ENCODE results near the gene CRELD1. TPM values are rescaled to one million over a fixed set of nuclear protein-coding genes. Genes with fewer than 3 reads are reported as not detected.
A peak's percentile ranks its signal among the peaks of the same experiment; 100 is the strongest.

Gene CRELD1
- total RNA-seq (24.6 TPM), polyA plus RNA-seq (10 to 100 TPM; 20.5 to 26.5 (median 23.9) TPM)

DNA sequence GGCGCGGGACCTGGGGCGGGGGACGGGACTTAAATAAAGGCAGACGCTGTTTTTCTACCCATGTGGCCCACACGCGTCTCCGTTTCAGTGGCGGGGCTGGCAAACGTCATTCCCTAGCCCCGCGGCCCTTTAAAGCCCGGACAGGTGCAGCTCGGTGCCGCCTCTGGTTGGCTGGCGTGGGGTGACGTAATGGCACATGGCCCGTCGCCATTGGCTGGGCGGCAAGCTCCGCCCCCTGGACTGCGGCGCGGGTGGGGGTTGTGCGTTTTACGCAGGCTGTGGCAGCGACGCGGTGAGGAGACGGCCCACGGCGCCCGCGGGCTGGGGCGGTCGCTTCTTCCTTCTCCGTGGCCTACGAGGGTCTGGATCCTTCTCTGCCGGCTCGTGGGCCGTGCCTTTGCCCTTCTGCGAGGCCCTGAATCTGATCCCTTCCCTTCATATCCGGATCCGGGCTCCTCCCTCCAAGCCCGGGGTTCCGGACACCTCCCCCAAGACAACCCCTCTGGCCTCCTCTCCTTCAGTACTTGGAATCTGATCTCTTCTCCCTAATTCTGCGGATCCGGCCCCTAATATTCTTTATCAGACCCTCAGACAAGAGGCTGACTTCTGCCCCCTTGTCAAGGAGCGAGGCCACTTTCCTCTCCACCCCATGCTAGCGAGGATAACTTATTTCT lies at the start of gene CRELD1:
Gene CRELD1 (plus strand): TSS at position 274 of the 674 bp plus-strand sequence. CDS start 605 bp downstream, outside the sequence.
- DNase-seq (peak; percentile 95 to 98 (median 97)), ATAC-seq (ENCODE audit: low read depth in 2 of 2) (peak; percentile 83 to 86)
- Histone ChIP-seq H3K4me1 (ENCODE audit: control insufficient read depth, insufficient read depth, low read length, poor library complexity, severe bottlenecking) (peaks cover 36% of the 10 kb centered on the region), H3K27ac (ENCODE audit: insufficient read depth, low read length, poor library complexity, severe bottlenecking) (peak within 1 kb of the TSS; percentile 98), H3K36me3 (ENCODE audit: control insufficient read depth, insufficient read depth, low read length) (peaks cover 12% of the 10 kb centered on the region), H3K9me3 (ENCODE audit: control insufficient read depth in 2 of 2, low read length in 2 of 2) (no peaks in the 10 kb centered on the region), H3K4me3 (ENCODE audit: low read depth, low read length) (peak within 1 kb of the TSS; percentile 89), H3K27me3 (ENCODE audit: control insufficient read depth, insufficient read depth, low read length) (no peaks in the 10 kb centered on the region)
- Mint-ChIP-seq H3K27ac (peak within 1 kb of the TSS; percentile 98 to 100 (median 100)), H3K4me3 (peak within 1 kb of the TSS; percentile 92 to 100 (median 98)), H3K4me1 (peaks cover 12 to 49% (median 31%) of the 10 kb centered on the region in 4 donors), H3K9me3 (no peaks in the 10 kb centered on the region), H3K27me3 (no peaks in the 10 kb centered on the region), H3K36me3 (peaks cover 13% of the 10 kb centered on the region)

DNA sequence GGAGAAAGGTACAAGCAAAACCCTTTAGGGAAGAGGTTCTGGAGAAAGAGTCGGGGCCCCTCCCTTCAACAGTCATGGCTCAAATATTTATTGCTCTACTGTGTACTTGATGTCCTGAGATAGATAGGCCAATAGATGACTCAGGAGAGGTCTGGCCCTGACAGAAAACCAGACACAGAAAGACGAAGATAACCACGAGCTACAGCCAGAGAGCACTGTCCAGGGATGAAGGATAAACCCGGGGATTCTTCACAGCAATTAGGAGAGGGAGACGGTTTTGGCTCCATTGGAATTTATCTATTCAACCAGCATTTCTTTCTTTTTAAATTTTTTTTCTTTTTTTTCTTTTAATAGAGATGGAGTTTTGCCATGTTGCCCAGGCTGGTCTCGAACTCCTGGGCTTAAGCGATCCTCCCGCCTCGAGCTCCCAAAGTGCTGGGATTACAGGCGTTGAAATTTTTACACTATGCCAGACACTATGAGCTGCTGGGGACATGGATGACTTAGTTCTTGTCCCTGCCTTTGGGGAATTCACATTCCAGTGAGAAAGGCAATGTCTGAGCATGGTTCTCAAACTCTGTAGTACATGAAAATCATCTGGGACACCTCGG lies 49.0 kb upstream of the CRELD1 start:
- Histone ChIP-seq H3K36me3 (ENCODE audit: control insufficient read depth, insufficient read depth, low read length) (no peaks in the 10 kb centered on the region), H3K27ac (ENCODE audit: insufficient read depth, low read length, poor library complexity, severe bottlenecking) (no peak overlapping the region), H3K27me3 (ENCODE audit: control insufficient read depth, insufficient read depth, low read length) (no peaks in the 10 kb centered on the region), H3K4me3 (ENCODE audit: low read depth, low read length) (no peak overlapping the region), H3K9me3 (ENCODE audit: control insufficient read depth in 2 of 2, low read length in 2 of 2) (no peaks in the 10 kb centered on the region), H3K4me1 (ENCODE audit: control insufficient read depth, insufficient read depth, low read length, poor library complexity, severe bottlenecking) (no peaks in the 10 kb centered on the region)
- Mint-ChIP-seq H3K27me3 (peaks cover 5% of the 10 kb centered on the region), H3K36me3 (no peaks in the 10 kb centered on the region), H3K9me3 (no peaks in the 10 kb centered on the region), H3K27ac (no peak overlapping the region), H3K4me1 (peaks cover 0 to 5% (median under 1%) of the 10 kb centered on the region in 4 donors), H3K4me3 (no peak overlapping the region)
- DNase-seq, result no peak
- no peak for ATAC-seq (ENCODE audit: low read depth in 2 of 2)

- Histone ChIP-seq H3K36me3 (ENCODE audit: control insufficient read depth, insufficient read depth, low read length) (no peaks in the 10 kb centered on the region), H3K27ac (ENCODE audit: insufficient read depth, low read length, poor library complexity, severe bottlenecking) (no peak overlapping the region), H3K27me3 (ENCODE audit: control insufficient read depth, insufficient read depth, low read length) (no peaks in the 10 kb centered on the region), H3K4me3 (ENCODE audit: low read depth, low read length) (no peak overlapping the region), H3K4me1 (ENCODE audit: control insufficient read depth, insufficient read depth, low read length, poor library complexity, severe bottlenecking) (peaks cover 15% of the 10 kb centered on the region), H3K9me3 (ENCODE audit: control insufficient read depth in 2 of 2, low read length in 2 of 2) (no peaks in the 10 kb centered on the region)
- Mint-ChIP-seq H3K27ac (no peak overlapping the region), H3K4me1 (peaks cover 0 to 16% (median 8%) of the 10 kb centered on the region in 4 donors), H3K9me3 (no peaks in the 10 kb centered on the region), H3K36me3 (no peaks in the 10 kb centered on the region), H3K27me3 (peaks cover 5% of the 10 kb centered on the region), H3K4me3 (no peak overlapping the region)
- no peak for ATAC-seq (ENCODE audit: low read depth in 2 of 2)
- no peak for DNase-seq
These were observed 47.3 kb upstream of the CRELD1 start for GRCh38 chr3:9886328-9886727.

DNA sequence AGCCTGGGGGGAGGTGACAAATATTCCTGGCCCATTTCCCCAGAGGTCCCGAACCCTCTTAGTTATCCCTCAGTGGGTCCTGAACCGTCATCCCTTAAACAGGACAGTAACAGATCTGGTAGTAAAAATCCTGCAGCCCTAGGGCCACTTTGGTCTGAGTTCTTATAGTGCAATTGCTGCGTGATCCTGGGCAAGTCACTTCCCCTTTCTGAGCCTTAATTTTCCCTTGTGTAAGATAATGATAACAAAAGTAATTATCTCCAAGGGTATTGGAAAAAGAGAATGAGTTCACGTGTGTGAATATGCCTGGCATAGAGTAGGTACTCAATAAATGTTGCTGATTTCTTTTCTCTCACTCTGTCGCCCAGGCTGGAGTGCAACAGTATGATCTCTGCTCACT lies 46.2 kb upstream of the CRELD1 start:
- ATAC-seq (ENCODE audit: low read depth in 2 of 2), result no peak
- no peaks in the 10 kb centered on the region for H3K9me3 Mint-ChIP-seq
- no peak overlapping the region for H3K27ac ChIP-seq (ENCODE audit: insufficient read depth, low read length, poor library complexity, severe bottlenecking)

DNA sequence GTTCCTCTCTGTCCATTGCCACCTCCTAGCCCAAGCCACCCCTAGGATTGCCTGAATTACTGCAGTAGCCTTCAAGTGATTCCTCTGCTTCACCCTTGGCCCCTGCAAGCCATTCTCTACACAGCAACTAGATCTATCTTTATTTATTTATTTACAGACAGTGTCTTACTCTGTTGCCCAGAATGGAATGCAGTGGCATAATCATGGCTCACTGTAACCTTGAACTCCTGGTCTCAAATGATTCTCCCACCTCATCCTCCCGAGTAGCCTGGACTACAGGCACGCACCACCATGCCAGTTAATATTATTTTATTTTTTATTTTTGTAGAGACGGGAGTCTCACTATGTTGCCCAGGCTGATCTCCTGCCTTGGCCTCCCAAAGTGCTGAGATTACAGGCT lies 45.1 kb upstream of the CRELD1 start:
- Histone ChIP-seq H3K27me3 (ENCODE audit: control insufficient read depth, insufficient read depth, low read length) (no peaks in the 10 kb centered on the region), H3K4me3 (ENCODE audit: low read depth, low read length) (no peak overlapping the region), H3K36me3 (ENCODE audit: control insufficient read depth, insufficient read depth, low read length) (peaks cover 12% of the 10 kb centered on the region), H3K4me1 (ENCODE audit: control insufficient read depth, insufficient read depth, low read length, poor library complexity, severe bottlenecking) (peaks cover 22% of the 10 kb centered on the region), H3K27ac (ENCODE audit: insufficient read depth, low read length, poor library complexity, severe bottlenecking) (no peak overlapping the region), H3K9me3 (ENCODE audit: control insufficient read depth in 2 of 2, low read length in 2 of 2) (no peaks in the 10 kb centered on the region)
- Mint-ChIP-seq H3K27me3 (no peaks in the 10 kb centered on the region), H3K9me3 (no peaks in the 10 kb centered on the region), H3K4me1 (peaks cover 12 to 32% (median 24%) of the 10 kb centered on the region in 4 donors), H3K27ac (no peak overlapping the region), H3K36me3 (peaks cover 12% of the 10 kb centered on the region), H3K4me3 (peak overlapping the region in 2 of 4 donors; percentile 27 to 90)
- DNase-seq, result no peak
- no peak for ATAC-seq (ENCODE audit: low read depth in 2 of 2)

More for the DNA sequence above, 46.2 kb upstream of the CRELD1 start:
- no peak overlapping the region for H3K4me3 ChIP-seq (ENCODE audit: low read depth, low read length)
- H3K27ac Mint-ChIP-seq, result no peak overlapping the region
- H3K4me1 ChIP-seq (ENCODE audit: control insufficient read depth, insufficient read depth, low read length, poor library complexity, severe bottlenecking), result peaks cover 22% of the 10 kb centered on the region
- peaks cover 3 to 24% (median 15%) of the 10 kb centered on the region in 4 donors for H3K4me1 Mint-ChIP-seq
- no peaks in the 10 kb centered on the region for H3K9me3 ChIP-seq (ENCODE audit: control insufficient read depth in 2 of 2, low read length in 2 of 2)
- no peaks in the 10 kb centered on the region for H3K27me3 ChIP-seq (ENCODE audit: control insufficient read depth, insufficient read depth, low read length)
- H3K36me3 Mint-ChIP-seq, result peaks cover 3% of the 10 kb centered on the region
- no peaks in the 10 kb centered on the region for H3K27me3 Mint-ChIP-seq
- DNase-seq, result no peak
- H3K36me3 ChIP-seq (ENCODE audit: control insufficient read depth, insufficient read depth, low read length), result peaks cover 2% of the 10 kb centered on the region
- H3K4me3 Mint-ChIP-seq, result no peak overlapping the region

DNA sequence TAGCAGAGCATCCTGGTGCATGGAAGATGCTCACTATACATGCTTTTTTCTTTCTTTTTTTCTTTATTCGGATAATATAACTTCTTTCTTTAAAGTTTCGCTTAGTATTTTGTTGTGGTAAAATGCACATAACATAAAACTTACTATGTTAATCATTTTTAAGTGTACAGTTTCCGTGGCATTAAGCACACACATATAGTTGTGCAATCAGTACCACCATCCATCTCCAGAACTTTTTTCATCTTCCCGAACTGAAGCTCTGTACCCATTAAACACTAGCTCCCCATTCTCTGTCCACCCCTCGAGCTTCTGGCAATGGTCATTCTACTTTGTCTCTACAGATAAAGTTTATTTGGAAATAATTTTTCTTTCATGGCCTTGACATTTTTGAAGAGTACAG lies 44.2 kb upstream of the CRELD1 start:
- H3K9me3 Mint-ChIP-seq, result no peaks in the 10 kb centered on the region
- H3K9me3 ChIP-seq (ENCODE audit: control insufficient read depth in 2 of 2, low read length in 2 of 2), result no peaks in the 10 kb centered on the region
- H3K36me3 Mint-ChIP-seq, result peaks cover 19% of the 10 kb centered on the region
- H3K4me3 ChIP-seq (ENCODE audit: low read depth, low read length), result no peak overlapping the region
- no peaks in the 10 kb centered on the region for H3K27me3 ChIP-seq (ENCODE audit: control insufficient read depth, insufficient read depth, low read length)
- H3K27ac Mint-ChIP-seq, result peak overlapping the region; percentile 52 to 99 (median 98)
- DNase-seq (no peak), ATAC-seq (ENCODE audit: low read depth in 2 of 2) (no peak)
- peaks cover 19 to 40% (median 30%) of the 10 kb centered on the region in 4 donors for H3K4me1 Mint-ChIP-seq
- no peaks in the 10 kb centered on the region for H3K27me3 Mint-ChIP-seq
- peaks cover 25% of the 10 kb centered on the region for H3K4me1 ChIP-seq (ENCODE audit: control insufficient read depth, insufficient read depth, low read length, poor library complexity, severe bottlenecking)
- H3K36me3 ChIP-seq (ENCODE audit: control insufficient read depth, insufficient read depth, low read length), result peaks cover 14% of the 10 kb centered on the region
- peak overlapping the region in 3 of 4 donors; percentile 2 to 97 (median 90) for H3K4me3 Mint-ChIP-seq
- peak overlapping the region; percentile 99 for H3K27ac ChIP-seq (ENCODE audit: insufficient read depth, low read length, poor library complexity, severe bottlenecking)

DNA sequence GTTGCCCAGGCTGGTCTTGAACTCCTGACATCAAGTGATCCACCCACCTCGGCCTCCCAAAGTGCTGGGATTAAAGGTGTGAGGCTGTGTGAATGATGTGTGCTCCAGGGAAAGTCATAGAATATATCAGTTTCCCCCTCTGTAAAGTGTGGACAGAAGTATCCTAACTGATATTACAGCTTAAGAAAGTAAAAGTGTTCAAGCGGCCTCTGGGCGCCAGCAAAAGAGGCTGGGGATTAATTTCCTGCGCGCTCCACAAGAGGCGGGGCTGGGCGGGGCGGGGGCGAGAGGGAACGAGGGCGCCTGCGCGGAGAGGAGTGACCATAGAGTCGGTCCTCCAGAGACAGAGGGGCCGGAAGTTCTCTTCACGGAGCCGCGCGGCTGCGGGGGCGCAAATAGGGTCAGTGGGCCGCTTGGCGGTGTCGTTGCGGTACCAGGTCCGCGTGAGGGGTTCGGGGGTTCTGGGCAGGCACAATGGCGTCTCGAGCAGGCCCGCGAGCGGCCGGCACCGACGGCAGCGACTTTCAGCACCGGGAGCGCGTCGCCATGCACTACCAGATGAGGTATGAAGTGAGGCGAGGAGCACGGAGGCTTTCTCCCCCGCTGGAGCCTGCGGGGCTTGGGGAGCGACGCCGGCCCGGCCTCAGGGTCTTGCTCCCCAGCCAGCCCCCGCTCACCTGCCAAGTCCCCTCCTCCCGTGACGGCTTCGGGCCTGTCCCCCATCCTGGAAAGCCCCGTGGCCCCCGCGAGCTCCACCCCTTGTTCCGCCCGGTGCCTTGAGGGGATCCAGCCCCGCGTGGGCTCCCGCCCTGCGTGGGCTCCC lies 43.2 kb upstream of the CRELD1 start, which contains the start of gene JAGN1:
Gene JAGN1 (plus strand): TSS at position 362 of the 823 bp plus-strand sequence. CDS start 113 bp downstream, at position 475.
- no peaks in the 10 kb centered on the region for H3K9me3 ChIP-seq (ENCODE audit: control insufficient read depth in 2 of 2, low read length in 2 of 2)
- DNase-seq, result peak; percentile 84 to 94 (median 88)
- H3K27me3 Mint-ChIP-seq, result no peaks in the 10 kb centered on the region
- peaks cover 25% of the 10 kb centered on the region for H3K36me3 Mint-ChIP-seq
- ATAC-seq (ENCODE audit: low read depth in 2 of 2), result peak; percentile 85 to 87
- peak within 1 kb of the TSS; percentile 99 for H3K27ac ChIP-seq (ENCODE audit: insufficient read depth, low read length, poor library complexity, severe bottlenecking)
- H3K4me1 Mint-ChIP-seq, result peaks cover 25 to 46% (median 36%) of the 10 kb centered on the region in 4 donors
- H3K4me3 Mint-ChIP-seq, result peak within 1 kb of the TSS; percentile 90 to 98 (median 96)
- no peaks in the 10 kb centered on the region for H3K27me3 ChIP-seq (ENCODE audit: control insufficient read depth, insufficient read depth, low read length)
- H3K4me1 ChIP-seq (ENCODE audit: control insufficient read depth, insufficient read depth, low read length, poor library complexity, severe bottlenecking), result peaks cover 25% of the 10 kb centered on the region
- H3K27ac Mint-ChIP-seq, result peak within 1 kb of the TSS; percentile 98 to 99 (median 99)
- H3K36me3 ChIP-seq (ENCODE audit: control insufficient read depth, insufficient read depth, low read length), result peaks cover 14% of the 10 kb centered on the region
- peaks cover 0 to 2% (median 0%) of the 10 kb centered on the region in 7 donors for H3K9me3 Mint-ChIP-seq
- H3K4me3 ChIP-seq (ENCODE audit: low read depth, low read length), result peak within 1 kb of the TSS; percentile 95

All from CD4-positive, CD25-positive, alpha-beta regulatory T cell (primary cell).